HTERT RPE-1 (cell line): Measurements from ENCODE around the gene MMP17.

ENCODE experiments used
- in situ Hi-C: fragments of 300-500 bp; cut with MboI; formaldehyde crosslinking; loops from 4 replicates; pipeline ENCODE4 v1.14.3; 2020; ENCODE audit warnings: low sequenced_read_pairs

MMP17 gene

GRCh38 chr12:131829791-131830334 is 1.7 kb downstream of the MMP17 start:
- in situ Hi-C loops = no loop called here

GRCh38 chr12:131830335-131830913 is 2.2 kb downstream of the MMP17 start:
- in situ Hi-C loops = no loop called here

DNA sequence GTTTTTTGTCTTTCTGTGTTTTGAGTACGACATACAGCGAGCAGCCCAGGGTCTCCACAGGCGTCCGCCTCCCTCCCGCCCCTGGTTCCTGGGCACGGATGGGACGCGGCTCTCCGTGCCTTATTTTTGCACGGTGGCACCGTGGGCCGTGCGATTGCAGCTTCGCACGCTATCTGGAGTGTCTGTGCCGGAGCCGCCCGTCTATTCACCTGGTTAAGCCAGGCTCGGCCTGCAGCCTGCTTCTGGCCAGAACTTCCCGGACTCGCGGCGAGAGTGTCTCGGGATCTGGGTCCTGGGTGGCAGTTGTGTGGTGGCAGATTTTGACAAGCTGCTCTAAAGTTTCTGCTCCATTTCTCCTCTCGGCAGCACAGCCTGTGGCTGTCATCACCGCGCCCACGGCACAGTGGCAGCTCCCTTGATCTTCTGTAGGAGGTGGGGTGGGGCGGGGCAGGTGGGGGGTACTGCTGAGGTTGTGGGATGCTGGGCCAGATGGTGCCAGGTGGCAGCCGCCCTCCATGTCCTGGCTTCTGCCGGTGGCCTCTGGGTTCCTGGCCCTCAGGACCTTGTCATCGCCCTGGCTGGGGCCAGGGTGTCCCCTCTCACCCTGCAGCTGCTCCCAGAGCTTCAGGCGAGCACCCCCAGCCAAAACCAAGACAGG is 2.9 kb downstream of the MMP17 start:
- in situ Hi-C loops = no loop called here

DNA sequence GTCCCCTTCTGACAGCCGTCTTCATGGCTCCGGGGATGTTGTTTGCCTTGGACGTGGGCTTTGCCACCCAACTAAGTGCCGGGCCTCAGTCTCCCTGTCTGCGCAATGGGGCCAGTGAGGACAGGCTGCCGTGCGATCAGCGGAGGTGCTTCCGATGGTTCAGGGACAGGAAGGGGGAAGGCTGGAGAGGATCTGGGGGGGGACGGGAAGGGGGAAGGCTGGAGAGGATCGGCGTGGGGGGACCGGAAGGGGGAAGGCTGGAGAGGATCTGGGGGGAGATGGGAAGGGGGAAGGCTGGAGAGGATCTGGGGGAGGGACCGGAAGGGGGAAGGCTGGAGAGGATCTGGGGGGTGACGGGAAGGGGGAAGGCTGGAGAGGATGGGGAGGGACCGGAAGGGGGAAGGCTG is 3.4 kb downstream of the MMP17 start:
- in situ Hi-C loops = no loop called here

GRCh38 chr12:131832321-131833231 is 4.4 kb downstream of the MMP17 start:
- in situ Hi-C loops = no loop called here

- in situ Hi-C loops = no loop called here
Measured at GRCh38 chr12:131833288-131833895, 5.2 kb downstream of the MMP17 start.

GRCh38 chr12:131833896-131834641 is 5.9 kb downstream of the MMP17 start:
- in situ Hi-C loops = no loop called here

- in situ Hi-C loops = no loop called here
Measured at GRCh38 chr12:131834798-131835615, 6.8 kb downstream of the MMP17 start.

- in situ Hi-C loops = no loop called here
Measured at GRCh38 chr12:131835616-131836171, 7.5 kb downstream of the MMP17 start.

- in situ Hi-C loops = no loop called here
Measured at GRCh38 chr12:131836193-131836592, 8.0 kb downstream of the MMP17 start.

GRCh38 chr12:131836714-131837397 is 8.7 kb downstream of the MMP17 start:
- in situ Hi-C loops = no loop called here

GRCh38 chr12:131840643-131841416 is 12.6 kb downstream of the MMP17 start:
- in situ Hi-C loops = no loop called here

DNA sequence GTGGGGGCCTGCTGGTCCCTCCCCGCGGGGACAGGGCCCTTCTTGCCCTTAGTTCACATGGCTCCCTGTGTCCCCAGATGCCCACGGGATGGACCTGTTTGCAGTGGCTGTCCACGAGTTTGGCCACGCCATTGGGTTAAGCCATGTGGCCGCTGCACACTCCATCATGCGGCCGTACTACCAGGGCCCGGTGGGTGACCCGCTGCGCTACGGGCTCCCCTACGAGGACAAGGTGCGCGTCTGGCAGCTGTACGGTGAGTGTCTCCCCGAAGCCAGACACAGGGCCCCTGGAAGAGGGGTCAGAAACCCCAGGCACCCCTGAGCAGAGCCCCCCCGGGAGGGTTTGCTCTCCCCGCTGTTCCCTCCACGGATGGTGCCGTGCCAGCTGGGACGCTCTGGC is 13.4 kb downstream of the MMP17 start:
- in situ Hi-C loops = no loop called here

GRCh38 chr12:131842169-131842568 is 14.0 kb downstream of the MMP17 start:
- in situ Hi-C loops = no loop called here

- in situ Hi-C loops = no loop called here
Measured at GRCh38 chr12:131843527-131843926, 15.3 kb downstream of the MMP17 start.

- in situ Hi-C loops = no loop called here
Measured at GRCh38 chr12:131844140-131844539, 15.9 kb downstream of the MMP17 start.

DNA sequence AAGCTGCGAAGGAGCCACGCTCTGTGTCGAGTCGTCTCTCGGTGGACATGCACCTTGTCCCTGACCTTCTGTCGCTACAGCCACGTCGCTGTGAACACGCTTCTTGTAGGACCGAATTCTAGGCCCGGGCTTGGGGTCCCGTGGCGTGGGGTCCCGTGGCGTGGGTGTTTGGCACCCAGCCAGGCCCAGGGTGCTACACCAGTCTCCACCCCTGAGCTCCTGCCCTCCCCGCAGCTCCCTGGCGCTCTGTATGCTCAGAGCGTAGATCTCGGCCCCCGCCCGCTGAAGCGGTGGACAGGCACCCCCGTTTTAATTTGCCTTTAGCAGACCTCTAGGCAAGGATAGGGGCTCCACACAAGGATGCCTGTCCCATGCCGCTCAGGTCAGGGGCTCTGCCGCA is 16.5 kb downstream of the MMP17 start:
- in situ Hi-C loops = no loop called here

GRCh38 chr12:131845121-131845520 is 16.9 kb downstream of the MMP17 start:
- in situ Hi-C loops = no loop called here
